Measurements from ENCODE around the gene TULP1.
A peak's percentile ranks its signal among the peaks of the same experiment; 100 is the strongest.
"Not testable (repeated sequence)": the region's sequence is repeated elsewhere in the genome, so short reads cannot be mapped to it uniquely, and the experiment has no call there.

Gene TULP1

GRCh38 chr6:35512740-35513139 is at the start of gene TULP1:
TULP1 (minus strand) TSS chr6:35512896; CDS start chr6:35512858, 38 bp downstream.
- DNase-seq (ENCODE audit: low read depth in 2 of 2) = no peak

GRCh38 chr6:35562060-35562459 is 49.4 kb upstream of the TULP1 start:
- no peak for DNase-seq (ENCODE audit: low read depth in 2 of 2)

- no peak for DNase-seq (ENCODE audit: low read depth in 2 of 2)
Measured at GRCh38 chr6:35561113-35561512, 48.4 kb upstream of the TULP1 start.

GRCh38 chr6:35558571-35558970 is 45.9 kb upstream of the TULP1 start:
- no peak for DNase-seq (ENCODE audit: low read depth in 2 of 2)

- no peak for DNase-seq (ENCODE audit: low read depth in 2 of 2)
Measured at GRCh38 chr6:35557239-35557638, 44.5 kb upstream of the TULP1 start.

- no peak for DNase-seq (ENCODE audit: low read depth in 2 of 2)
Measured at GRCh38 chr6:35554811-35555210, 42.1 kb upstream of the TULP1 start.

GRCh38 chr6:35553315-35553714 is 40.6 kb upstream of the TULP1 start:
- DNase-seq (ENCODE audit: low read depth in 2 of 2) = no peak

GRCh38 chr6:35552285-35552917 is 39.7 kb upstream of the TULP1 start:
- DNase-seq (ENCODE audit: low read depth in 2 of 2) = peak; percentile 25 to 29

GRCh38 chr6:35550437-35550836 is 37.7 kb upstream of the TULP1 start:
- DNase-seq (ENCODE audit: low read depth in 2 of 2) = no peak

GRCh38 chr6:35547676-35548075 is 35.0 kb upstream of the TULP1 start:
- no peak for DNase-seq (ENCODE audit: low read depth in 2 of 2)

- DNase-seq (ENCODE audit: low read depth in 2 of 2) = no peak
Measured at GRCh38 chr6:35544769-35545361, 32.2 kb upstream of the TULP1 start.

- DNase-seq (ENCODE audit: low read depth in 2 of 2) = no peak
Measured at GRCh38 chr6:35543459-35544193, 30.9 kb upstream of the TULP1 start.

- DNase-seq (ENCODE audit: low read depth in 2 of 2) = no peak
Measured at GRCh38 chr6:35541836-35542235, 29.1 kb upstream of the TULP1 start.

- DNase-seq (ENCODE audit: low read depth in 2 of 2) = no peak
Measured at GRCh38 chr6:35539223-35539622, 26.5 kb upstream of the TULP1 start.

- not testable (repeated sequence) for DNase-seq (ENCODE audit: low read depth in 2 of 2)
Measured at GRCh38 chr6:35535847-35536246, 23.2 kb upstream of the TULP1 start.

GRCh38 chr6:35534407-35535170 is 21.9 kb upstream of the TULP1 start:
- DNase-seq (ENCODE audit: low read depth in 2 of 2) = no peak

- DNase-seq (ENCODE audit: low read depth in 2 of 2) = no peak
Measured at GRCh38 chr6:35533981-35534380, 21.3 kb upstream of the TULP1 start.

- no peak for DNase-seq (ENCODE audit: low read depth in 2 of 2)
Measured at GRCh38 chr6:35532126-35532525, 19.4 kb upstream of the TULP1 start.

- DNase-seq (ENCODE audit: low read depth in 2 of 2) = no peak
Measured at GRCh38 chr6:35524380-35525020, 11.8 kb upstream of the TULP1 start.

- DNase-seq (ENCODE audit: low read depth in 2 of 2) = peak; percentile 43 to 44
Measured at GRCh38 chr6:35522660-35523658, 10.3 kb upstream of the TULP1 start.

- DNase-seq (ENCODE audit: low read depth in 2 of 2) = no peak
Measured at GRCh38 chr6:35522151-35522550, 9.5 kb upstream of the TULP1 start.

Data from stimulated activated CD8-positive, alpha-beta memory T cell treated with anti-CD3 and anti-CD28 coated beads, Interleukin-7, amount 100 ng/mL, for 4 hours (primary cell).